GM21737 (cell line): Measurements from ENCODE around the gene TRIM27.
"Not testable (repeated sequence)": the region's sequence is repeated elsewhere in the genome, so short reads cannot be mapped to it uniquely, and the experiment has no call there.

Source experiments
- ATAC-seq: cut with Tn5 transposase; IDR thresholded peaks from one replicate; pipeline ENCODE4 v1.9.1; 2021; ENCODE audit warnings: mild to moderate bottlenecking, moderate library complexity; ENCODE audit not compliant: unreplicated experiment

TRIM27 gene, protein sequence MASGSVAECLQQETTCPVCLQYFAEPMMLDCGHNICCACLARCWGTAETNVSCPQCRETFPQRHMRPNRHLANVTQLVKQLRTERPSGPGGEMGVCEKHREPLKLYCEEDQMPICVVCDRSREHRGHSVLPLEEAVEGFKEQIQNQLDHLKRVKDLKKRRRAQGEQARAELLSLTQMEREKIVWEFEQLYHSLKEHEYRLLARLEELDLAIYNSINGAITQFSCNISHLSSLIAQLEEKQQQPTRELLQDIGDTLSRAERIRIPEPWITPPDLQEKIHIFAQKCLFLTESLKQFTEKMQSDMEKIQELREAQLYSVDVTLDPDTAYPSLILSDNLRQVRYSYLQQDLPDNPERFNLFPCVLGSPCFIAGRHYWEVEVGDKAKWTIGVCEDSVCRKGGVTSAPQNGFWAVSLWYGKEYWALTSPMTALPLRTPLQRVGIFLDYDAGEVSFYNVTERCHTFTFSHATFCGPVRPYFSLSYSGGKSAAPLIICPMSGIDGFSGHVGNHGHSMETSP

DNA sequence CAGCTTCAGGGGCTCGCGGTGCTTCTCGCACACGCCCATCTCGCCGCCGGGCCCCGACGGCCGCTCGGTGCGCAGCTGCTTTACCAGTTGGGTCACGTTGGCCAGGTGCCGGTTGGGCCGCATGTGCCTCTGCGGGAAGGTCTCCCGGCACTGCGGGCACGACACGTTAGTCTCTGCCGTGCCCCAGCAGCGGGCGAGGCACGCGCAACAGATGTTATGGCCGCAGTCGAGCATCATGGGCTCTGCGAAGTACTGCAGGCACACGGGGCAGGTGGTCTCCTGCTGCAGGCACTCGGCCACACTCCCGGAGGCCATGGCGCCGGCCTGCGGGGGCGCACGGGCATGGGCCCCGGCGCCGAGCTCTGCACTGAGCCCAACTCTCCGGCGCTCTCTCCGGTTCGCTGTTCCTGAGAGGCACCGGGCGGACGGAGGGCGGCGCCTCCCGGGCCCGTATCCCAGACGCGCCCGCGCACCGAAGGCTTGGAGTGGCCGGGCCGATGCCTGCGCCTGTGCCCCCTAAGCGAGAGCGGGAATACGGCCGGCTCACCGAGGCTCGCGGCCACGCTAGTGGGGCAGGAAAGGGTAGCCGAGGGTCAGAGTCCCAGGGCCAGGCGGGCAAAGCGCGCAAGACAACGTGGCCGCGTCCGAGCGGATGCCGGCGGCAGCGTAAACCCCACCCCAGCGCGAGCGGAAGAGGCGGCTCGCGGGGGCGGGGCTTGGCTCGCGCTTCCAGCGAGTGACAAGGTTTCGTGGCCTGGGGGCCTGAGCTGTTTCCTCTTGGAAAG lies at the start of gene TRIM27:
TRIM27 (minus strand) TSS at position 668 of the 785 bp plus-strand sequence; CDS start at position 315, 353 bp downstream.
- peak; percentile 87 for ATAC-seq

DNA sequence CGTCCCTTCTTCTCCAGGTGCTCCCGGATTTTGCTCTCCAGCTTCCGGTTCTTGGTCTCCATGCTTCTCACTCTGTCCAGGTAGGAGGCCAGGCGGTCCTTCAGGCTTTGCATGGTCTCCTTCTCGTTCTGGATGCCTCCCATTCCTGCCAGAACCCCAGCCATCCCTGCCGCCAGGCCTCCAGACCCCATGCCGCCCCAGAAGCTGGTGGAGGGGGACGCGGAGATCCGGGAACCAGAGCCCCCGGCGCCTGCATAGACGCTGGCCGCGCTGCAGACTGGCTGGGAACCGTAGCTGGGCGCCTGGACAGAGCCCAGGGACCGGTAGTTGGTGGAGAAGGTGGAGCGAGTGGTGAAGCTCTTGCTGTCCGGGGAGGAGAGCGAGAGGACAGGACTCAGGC lies 46.3 kb upstream of the TRIM27 start:
- ATAC-seq = not testable (repeated sequence)

DNA sequence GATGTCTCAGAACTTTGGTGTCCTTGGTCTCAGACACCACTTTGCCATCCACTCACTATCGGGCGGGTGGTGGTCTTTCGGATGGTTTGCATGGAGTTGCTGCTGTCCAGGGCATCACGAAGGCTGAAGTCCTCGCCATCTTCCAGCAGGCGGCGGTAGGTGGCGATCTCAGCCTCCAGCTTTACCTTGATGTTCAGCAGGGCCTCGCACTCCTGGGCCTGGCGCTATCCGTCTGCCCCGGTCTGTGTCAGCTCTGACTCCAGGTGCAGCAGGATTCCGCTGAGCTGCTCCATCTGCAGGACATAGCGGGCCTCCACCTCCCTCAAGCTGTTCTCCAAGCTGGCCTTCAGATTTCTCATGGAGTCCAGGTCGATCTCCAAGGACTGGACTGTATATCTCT lies 45.3 kb upstream of the TRIM27 start:
- no peak for ATAC-seq

DNA sequence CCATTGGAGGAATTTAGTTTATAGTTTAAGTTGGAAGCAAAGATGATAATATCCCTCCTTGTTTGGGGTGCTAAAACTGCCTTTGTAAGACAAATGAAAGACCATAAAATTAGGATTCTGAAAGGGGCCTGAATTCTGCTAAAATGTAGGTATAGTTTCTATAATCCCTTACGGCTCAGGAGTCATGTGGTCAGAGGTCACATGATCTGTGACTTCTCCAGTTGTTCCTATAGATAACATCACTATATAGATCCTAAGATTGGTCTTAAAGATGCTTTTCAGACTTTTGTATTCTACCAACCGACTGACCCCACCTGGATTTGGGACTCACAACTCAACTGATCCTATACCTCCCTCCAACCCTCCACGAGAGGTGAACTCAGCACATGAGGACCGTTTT lies 44.7 kb upstream of the TRIM27 start:
- ATAC-seq = no peak

DNA sequence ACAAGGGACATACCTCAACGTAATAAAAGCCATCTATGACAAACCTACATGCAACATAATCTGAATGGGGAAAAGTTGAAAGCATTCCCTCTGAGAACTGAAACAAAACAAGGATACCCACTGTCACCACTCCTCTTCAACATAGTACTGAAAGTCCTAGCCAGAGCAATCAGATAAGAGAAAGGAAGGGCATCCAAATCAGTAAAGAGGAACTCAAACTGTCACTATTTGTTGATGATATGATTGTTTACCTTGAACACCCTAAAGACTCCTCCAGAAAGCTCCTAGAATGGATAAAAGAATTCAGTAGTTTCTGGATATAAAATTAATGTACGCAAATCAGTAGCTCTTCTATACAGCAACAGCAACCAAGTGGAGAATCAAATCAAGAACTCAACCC lies 41.9 kb upstream of the TRIM27 start:
- ATAC-seq = no peak

DNA sequence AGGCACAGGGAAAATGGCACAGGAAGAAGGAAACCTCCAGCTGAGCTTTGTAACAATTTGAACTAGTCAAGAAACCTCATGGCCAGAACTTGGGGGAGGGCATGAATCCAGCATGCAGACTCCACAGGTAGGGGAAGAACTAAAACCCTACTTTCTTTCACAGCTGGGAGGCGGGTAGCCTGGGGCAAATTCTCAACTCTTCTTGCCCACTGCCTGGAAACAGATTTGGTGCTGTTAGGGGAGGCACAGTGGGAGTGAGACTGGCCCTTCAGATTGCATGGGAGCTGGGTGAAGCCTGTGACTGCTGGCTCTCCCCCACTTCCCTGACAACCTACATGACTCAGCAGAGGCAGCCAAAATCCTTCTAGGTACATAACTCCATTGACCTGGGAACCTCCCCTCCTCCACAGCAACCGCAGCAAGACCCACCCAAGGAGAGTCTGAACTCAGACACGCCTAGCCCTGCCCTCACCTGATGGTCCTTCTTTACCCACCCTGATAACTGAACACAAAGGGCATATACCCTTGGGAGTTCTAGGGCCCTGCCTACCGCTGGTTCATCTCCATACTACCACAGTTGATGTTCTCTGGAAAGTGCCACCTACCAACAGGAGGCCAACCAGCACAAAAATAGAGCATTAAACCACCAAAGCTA lies 37.2 kb upstream of the TRIM27 start:
- ATAC-seq = no peak

DNA sequence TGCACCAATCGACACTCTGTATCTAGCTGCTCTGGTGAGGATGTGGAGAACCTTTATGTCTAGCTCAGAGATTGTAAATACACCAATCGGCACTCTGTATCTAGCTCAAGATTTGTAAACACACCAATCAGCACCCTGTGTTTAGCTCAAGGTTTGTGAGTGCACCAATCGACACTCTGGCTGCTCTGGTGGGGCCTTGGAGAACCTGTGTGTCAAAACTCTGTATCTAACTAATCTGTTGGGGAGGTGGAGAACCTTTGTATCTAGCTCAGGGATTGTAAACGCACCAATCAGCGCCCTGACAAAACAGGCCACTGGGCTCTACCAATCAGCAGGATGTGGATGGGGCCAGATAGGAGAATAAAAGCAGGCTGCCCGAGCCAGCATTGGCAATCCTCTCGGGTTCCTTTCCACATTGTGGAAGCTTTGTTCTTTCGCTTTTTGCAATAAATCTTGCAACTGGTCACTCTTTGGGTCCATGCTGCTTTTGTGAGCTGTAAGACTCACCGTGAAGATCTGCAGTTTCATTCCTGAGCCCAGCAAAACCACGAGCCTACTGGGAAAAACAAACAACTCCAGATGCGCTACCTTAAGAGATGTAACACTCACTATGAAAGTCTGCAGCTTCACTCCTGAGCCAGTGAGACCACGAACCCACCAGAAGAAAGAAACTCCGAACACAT lies 34.9 kb upstream of the TRIM27 start:
- ATAC-seq = not testable (repeated sequence)

DNA sequence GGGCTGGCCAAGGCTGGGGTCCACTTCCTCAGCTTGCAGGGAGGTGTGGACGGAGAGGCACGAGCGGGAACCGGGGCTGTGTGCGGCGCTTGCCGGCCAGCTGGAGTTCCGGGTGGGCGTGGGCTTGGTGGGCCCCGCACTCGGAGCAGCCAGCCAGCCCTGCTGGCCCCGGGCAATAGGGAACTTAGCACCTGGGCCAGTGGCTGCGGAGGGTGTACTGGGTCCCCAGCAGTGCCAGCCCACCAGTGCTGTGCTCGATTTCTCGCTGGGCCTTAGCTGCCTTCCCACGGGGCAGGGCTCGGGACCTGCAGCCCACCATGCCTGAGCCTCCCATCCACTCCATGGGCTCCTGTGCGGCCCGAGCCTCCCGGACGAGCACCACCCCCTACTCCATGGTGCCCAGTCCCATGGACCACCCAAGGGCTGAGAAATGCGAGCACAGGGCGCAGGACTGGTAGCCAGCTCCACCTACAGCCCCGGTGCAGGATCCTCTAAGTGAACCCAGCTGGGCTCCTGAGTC lies 34.1 kb upstream of the TRIM27 start:
- not testable (repeated sequence) for ATAC-seq

DNA sequence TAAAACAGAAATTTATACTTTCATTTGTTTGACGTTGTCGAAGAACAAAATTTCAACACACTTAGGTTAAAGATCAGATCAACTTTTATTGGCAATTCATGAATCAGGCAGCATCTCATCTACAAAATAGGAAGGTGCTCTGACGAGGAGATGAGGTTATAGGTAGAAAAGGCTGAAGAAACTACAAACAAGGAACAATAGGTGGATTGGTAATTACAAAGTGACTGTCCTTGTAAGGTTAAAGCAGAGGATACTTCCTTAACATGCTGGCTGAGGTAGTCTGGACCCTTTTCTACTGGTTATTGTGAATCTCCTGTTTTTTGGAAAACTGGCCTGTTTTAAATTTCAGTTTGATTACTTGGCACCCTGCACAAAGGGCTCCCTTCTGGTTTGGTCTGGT lies 32.5 kb upstream of the TRIM27 start:
- no peak for ATAC-seq

DNA sequence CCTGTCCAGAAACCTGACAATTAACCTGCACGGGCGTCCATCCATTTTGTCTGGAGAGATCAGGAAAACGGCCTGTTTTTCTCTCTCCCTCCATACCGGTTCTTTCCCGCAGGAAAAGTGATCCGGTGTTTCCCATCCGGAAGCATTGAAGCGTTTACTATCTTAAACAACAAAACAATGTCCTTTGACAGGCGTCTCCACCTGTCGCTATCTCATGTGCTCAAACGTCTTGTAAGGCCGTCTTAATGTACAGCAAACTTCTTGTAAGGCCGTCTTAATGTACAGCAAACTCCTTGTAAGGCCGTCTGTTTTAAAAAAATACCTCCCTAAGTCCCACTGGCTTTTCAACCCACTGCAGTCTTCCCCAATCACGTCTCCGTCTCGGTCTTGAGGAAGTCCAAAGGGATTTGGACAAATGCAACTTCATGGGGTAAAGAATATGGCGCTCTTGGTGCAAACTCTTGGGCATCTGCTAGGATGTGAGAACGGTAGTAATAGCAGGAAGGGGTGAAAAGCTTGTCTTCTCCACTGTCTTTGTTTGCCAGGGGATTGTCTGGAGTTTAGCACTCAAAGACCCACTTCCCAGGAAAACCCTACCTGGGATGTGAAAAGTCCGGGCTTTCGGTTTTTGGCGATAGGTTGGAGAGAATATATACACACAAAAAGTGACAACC lies 29.9 kb upstream of the TRIM27 start:
- no peak for ATAC-seq

DNA sequence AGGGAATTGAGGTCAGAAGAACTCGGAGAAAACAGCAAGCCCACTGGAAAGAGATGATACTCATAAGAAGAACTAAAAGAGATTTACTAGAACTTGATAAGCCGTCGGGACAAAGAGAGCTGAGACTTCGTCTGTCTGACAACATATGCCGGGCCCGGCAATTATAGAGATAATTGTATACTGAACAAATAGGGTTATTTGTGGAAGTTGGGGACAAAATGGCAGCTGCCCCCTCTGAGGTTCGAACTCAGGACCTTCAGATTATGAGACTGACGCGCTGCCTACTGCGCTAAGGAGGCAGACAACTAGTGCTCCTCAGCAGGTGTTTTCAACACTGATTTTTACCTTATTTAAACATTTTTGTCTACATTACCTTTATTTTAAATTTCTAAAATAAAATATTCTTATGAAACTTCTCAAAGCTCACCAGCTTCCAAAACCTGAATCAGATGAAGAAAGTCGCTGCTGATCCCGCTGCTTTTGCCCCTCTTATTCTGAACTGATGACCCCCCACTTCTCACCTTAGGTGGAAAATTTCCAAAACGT lies 29.3 kb upstream of the TRIM27 start:
- no peak for ATAC-seq

DNA sequence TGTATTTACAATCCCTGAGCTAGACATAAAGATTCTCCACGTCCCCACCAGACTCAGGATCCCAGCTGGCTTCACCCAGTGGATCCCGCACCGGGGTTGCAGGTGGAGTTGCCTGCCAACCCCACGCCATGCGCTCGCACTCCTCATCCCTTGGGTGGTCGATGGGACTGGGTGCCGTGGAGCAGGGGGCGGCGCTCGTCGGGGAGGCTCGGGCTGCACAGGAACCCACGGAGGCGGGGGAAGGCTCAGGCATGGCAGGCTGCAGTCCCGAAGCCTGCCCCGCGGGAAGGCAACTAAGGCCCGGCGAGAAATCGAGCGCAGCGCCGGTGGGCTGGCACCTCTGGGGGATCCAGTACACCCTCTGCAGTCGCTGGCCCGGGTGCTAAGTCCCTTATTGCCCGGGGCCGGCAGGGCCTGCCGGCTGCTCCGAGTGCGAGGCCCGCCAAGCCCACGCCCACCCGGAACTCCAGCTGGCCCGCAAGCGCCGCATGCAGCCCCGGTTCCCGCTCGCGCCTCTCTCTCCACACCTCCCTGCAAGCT lies 25.9 kb upstream of the TRIM27 start:
- not testable (repeated sequence) for ATAC-seq

DNA sequence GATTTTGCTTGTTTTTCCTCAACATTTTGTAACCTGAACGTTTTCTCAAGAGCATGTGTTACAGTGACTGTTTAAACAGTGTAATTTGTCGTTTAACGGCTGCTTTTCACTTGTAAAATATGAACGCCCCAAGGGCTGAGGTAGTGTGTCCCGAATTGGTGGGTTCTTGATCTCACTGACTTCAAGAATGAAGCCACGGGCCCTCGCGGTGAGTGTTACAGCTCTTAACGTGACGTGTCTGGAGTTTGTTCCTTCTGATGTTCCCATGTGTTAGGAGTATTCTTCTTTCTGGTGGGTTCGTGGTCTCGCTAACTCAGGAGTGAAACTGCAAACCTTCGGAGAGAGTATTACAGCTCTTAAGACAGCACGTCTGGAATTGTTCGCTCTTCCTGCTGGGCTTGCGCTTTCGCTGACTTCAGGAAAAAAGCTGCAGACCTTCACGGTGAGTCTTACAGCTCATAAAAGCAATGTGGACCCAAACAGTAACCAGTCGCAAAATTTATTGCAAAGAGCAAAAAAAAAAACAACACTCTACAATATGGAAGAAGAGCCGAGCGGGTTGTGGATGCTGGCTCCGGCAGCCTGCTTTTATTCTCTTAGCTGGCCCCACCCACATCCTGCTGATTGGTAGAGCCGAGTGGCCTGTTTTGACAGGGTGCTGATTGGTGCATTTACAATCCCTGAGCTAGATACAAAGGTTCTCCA lies 25.1 kb upstream of the TRIM27 start:
- ATAC-seq = no peak

DNA sequence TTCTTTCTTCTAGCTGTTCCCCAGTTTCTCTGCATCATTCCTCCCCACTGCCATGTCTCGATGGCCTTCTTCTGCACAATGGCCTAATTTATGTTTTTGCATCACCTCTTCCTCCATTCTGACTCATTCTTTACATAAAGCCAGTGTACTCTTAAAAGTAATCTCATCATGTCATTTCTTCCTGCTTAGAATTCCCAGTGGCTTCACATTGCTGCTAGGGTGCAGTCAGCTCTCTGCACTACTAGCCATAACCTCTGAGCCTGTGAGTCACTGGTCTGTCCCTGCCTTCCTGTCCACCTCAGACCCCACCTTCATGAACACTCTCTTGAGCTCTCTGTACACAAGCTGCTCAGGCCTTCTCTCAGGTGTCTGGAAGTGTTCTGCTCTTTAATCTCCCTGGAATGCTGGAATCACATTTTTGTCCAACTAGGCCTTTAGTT lies 24.1 kb upstream of the TRIM27 start:
- ATAC-seq = no peak

DNA sequence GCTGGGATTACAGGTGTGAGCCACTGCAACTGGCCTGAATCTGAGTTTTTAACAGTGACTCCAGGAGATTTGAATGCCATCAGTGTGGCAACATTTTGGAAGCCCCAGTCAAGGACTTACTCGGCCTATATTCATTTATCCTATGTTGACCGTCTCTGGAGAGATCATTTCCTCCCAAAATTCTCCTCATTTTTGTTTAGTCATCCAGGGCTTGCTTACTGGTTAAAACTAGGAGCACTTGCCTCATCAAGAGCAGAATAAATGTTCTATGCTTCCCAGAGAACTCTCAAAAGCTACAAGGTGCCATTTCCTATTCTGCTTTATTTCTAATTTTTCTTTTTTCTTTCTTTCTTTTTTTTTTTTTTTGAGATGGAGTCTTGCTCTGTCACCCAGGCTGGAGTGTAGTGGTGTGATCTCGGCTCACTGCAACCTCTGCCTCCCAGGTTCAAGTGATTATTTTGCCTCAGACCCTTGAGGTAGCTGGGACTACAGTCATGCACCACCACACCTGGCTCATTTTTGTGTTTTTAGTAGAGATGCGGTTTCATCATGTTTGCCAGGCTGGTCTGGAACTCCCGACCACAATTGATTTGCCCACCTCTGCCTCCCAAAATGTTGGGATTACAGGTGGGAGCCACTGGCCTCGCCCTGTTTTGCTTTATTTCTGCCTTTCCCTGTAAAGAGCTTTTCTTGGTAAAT lies 23.4 kb upstream of the TRIM27 start:
- ATAC-seq = no peak

DNA sequence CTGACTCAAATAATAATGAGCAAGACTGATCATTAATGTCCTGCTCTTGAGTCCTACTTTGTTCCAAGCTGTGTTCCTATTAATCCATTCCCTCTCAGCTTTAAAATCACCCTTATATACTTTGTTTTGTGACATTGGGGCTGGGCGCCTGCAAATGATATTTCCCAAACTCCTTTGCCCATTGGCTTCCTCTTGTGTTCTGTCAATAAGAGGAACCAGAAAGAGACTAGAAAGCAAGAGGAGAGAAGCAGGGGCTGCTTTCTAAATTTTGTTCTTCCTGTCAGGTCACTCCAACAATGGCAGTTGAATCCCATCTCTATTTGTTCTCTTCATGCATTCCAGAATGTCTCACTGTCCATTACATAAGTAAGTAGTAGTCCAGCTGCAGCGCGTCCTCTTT lies 21.6 kb upstream of the TRIM27 start:
- ATAC-seq = no peak

DNA sequence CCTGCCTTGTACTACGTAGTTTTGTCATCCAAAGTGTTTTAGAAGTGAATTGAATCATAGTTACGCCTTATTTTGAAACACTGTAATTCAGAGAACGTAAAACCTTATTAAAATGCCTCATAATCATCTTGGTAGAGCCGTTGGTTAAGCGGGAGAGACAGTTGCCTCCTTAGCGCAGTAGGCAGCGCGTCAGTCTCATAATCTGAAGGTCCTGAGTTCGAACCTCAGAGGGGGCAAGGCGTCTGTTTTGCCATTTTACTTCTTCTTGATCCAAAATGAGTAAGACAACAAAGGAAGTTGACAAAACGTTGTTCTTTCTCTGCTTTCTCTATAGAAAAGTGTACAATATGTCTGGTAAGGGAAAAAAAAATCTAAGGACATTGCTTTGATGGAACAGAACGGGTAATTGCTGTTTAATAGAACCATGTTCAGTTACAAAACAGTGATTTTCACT lies 20.7 kb upstream of the TRIM27 start:
- ATAC-seq = no peak
